ENCODE results near the gene ITGB4. TPM values are rescaled to one million over a fixed set of nuclear protein-coding genes. Genes with fewer than 3 reads are reported as not detected.

ITGB4 gene
- total RNA-seq, 6 experiments from 2014 or later, result 0.92 to 4.1 (median 2.0) TPM

- no peak overlapping the region for H3K4me3 ChIP-seq
- 83% methylated on average over 2 of the region's 4 CpGs for WGBS (ENCODE audit: insufficient coverage, low coverage, low lambda C conversion rate, missing lambda C conversion rate)
- no peaks in the 10 kb centered on the region for H3K27me3 ChIP-seq
- ATAC-seq (no peak), DNase-seq (peak in 1 of 3 donors; percentile 12)
- intact Hi-C loops (cut with DNase I), result no loop called here
- H3K36me3 ChIP-seq, result peaks cover 0 to 7% (median under 1%) of the 10 kb centered on the region in 4 donors
- TF ChIP-seq POLR2A (IDR thresholded peaks at IDR 0.05), result no peak
- no peak for TF ChIP-seq CTCF (IDR thresholded peaks at IDR 0.05)
- H3K27ac ChIP-seq, result no peak overlapping the region
- peaks cover 0 to 16% (median 7%) of the 10 kb centered on the region in 4 donors for H3K4me1 ChIP-seq
- no peaks in the 10 kb centered on the region for H3K9me3 ChIP-seq
These were observed 85.7 kb downstream of the ITGB4 start for GRCh38 chr17:75806822-75807500.

Small RNA genes lying within 50 kb of the gene (microRNA-seq; reads per million reads assigned to microRNA genes)
- 0.64 to 2.9 reads per million in 2 donors for gene MIR4738

Other genes with a start within 250 kb of the ITGB4 start
- gene CASKIN2, start 205.9 kb upstream of the ITGB4 start, total RNA-seq, result 10 to 100 TPM in 4 of 6 experiments, 1 to 10 TPM in 2; 9.0 to 26.0 (median 12.0) TPM
- gene TSEN54, start 204.9 kb upstream of the ITGB4 start, total RNA-seq, result 10 to 100 TPM in 4 of 6 experiments, 1 to 10 TPM in 2; 8.5 to 13.6 (median 10.2) TPM
- 10 to 100 TPM; 32.8 to 71.4 (median 44.6) TPM for gene LLGL2, start 195.8 kb upstream of the ITGB4 start, total RNA-seq
- gene MYO15B, start 133.7 kb upstream of the ITGB4 start, total RNA-seq, result 100 to 1,000 TPM in 1 of 6 experiments, 10 to 100 TPM in 5; 26.4 to 104 (median 52.9) TPM
- gene SMIM5, start 88.0 kb upstream of the ITGB4 start, total RNA-seq, result under 1 TPM in 5 of 6 experiments, not detected in 1; 0.06 to 0.78 (median 0.29) TPM
- gene RECQL5, start 54.3 kb upstream of the ITGB4 start, total RNA-seq, result 10 to 100 TPM; 13.5 to 24.8 (median 18.4) TPM
- 10 to 100 TPM; 24.0 to 36.0 (median 27.0) TPM for gene SAP30BP, start 54.1 kb upstream of the ITGB4 start, total RNA-seq
- 10 to 100 TPM; 38.6 to 87.4 (median 76.9) TPM for gene GALK1, start 43.7 kb downstream of the ITGB4 start, total RNA-seq
- 10 to 100 TPM in 4 of 6 experiments, 1 to 10 TPM in 2; 5.8 to 29.2 (median 11.1) TPM for gene UNK, start 63.3 kb downstream of the ITGB4 start, total RNA-seq
- 10 to 100 TPM in 3 of 6 experiments, 1 to 10 TPM in 3; 3.4 to 12.5 (median 10.7) TPM for gene UNC13D, start 122.9 kb downstream of the ITGB4 start, total RNA-seq
- 10 to 100 TPM; 57.5 to 99.2 (median 68.7) TPM for gene WBP2, start 133.9 kb downstream of the ITGB4 start, total RNA-seq
- 10 to 100 TPM in 5 of 6 experiments, 1 to 10 TPM in 1; 9.1 to 27.0 (median 21.5) TPM for gene TRIM47, start 157.1 kb downstream of the ITGB4 start, total RNA-seq
- gene TRIM65, start 175.5 kb downstream of the ITGB4 start, total RNA-seq, result 1 to 10 TPM; 5.9 to 8.1 (median 7.6) TPM
- gene MRPL38, start 183.4 kb downstream of the ITGB4 start, total RNA-seq, result 10 to 100 TPM; 46.1 to 79.8 (median 57.3) TPM
- 1 to 10 TPM in 5 of 6 experiments, under 1 TPM in 1; 0.86 to 3.1 (median 2.7) TPM for gene FBF1, start 219.6 kb downstream of the ITGB4 start, total RNA-seq